HG03097 (cell line): ENCODE results near the gene TF.
"Not testable (repeated sequence)": the region's sequence is repeated elsewhere in the genome, so short reads cannot be mapped to it uniquely, and the experiment has no call there.

Source experiments
- ATAC-seq: cut with Tn5 transposase; IDR thresholded peaks from one replicate; pipeline ENCODE4 v1.9.1; 2021; ENCODE audit not compliant: unreplicated experiment, low FRiP score

Gene TF

GRCh38 chr3:133763797-133764683 is 17.8 kb downstream of the TF start:
- no peak for ATAC-seq

GRCh38 chr3:133765256-133765655 is 19.1 kb downstream of the TF start:
- no peak for ATAC-seq

- ATAC-seq, result no peak
These were observed 21.4 kb downstream of the TF start for GRCh38 chr3:133767607-133768006.

- ATAC-seq, result no peak
These were observed 23.3 kb downstream of the TF start for GRCh38 chr3:133769536-133769935.

GRCh38 chr3:133773732-133774131 is 27.5 kb downstream of the TF start:
- no peak for ATAC-seq

GRCh38 chr3:133775309-133775708 is 29.1 kb downstream of the TF start:
- no peak for ATAC-seq

GRCh38 chr3:133775835-133776234 is 29.6 kb downstream of the TF start:
- ATAC-seq, result no peak

GRCh38 chr3:133776794-133777438 is 30.7 kb downstream of the TF start:
- ATAC-seq, result no peak

- no peak for ATAC-seq
These were observed 31.8 kb downstream of the TF start for GRCh38 chr3:133777807-133778568.

GRCh38 chr3:133779626-133780203 is 33.5 kb downstream of the TF start:
- no peak for ATAC-seq

- not testable (repeated sequence) for ATAC-seq
These were observed 34.6 kb downstream of the TF start for GRCh38 chr3:133780756-133781155.

- ATAC-seq, result no peak
These were observed 35.4 kb downstream of the TF start for GRCh38 chr3:133781570-133781969.

GRCh38 chr3:133782454-133782853 is 36.3 kb downstream of the TF start:
- no peak for ATAC-seq

- no peak for ATAC-seq
These were observed 37.6 kb downstream of the TF start for GRCh38 chr3:133783762-133784161.

GRCh38 chr3:133788024-133788423 is 41.8 kb downstream of the TF start:
- ATAC-seq, result no peak

- no peak for ATAC-seq
These were observed 46.1 kb downstream of the TF start for GRCh38 chr3:133792171-133792763.

- no peak for ATAC-seq
These were observed 51.4 kb downstream of the TF start for GRCh38 chr3:133797396-133798105.

- ATAC-seq, result no peak
These were observed 53.8 kb downstream of the TF start for GRCh38 chr3:133799794-133800585.

- ATAC-seq, result no peak
These were observed 57.3 kb downstream of the TF start for GRCh38 chr3:133803469-133803868.
